PFSK-1 (cell line): Measurements from ENCODE around the gene OR11L1.

Source experiments
- FOXP2 ChIP-seq: optimal IDR thresholded peaks from 2 replicates; pipeline ENCODE3; 2011; ENCODE audit warnings: borderline replicate concordance, control low read depth, inconsistent platforms; ENCODE audit not compliant: insufficient read depth; ENCODE audit errors: extremely low read length, extremely low read depth
- POLR2AphosphoS5 ChIP-seq: IDR thresholded peaks from 2 replicates; pipeline ENCODE4 v1.6.1; 2012; ENCODE audit warnings: low read depth, mild to moderate bottlenecking, control low read depth, low read length, moderate library complexity
- REST ChIP-seq, 2 experiments: IDR thresholded peaks; 2 replicates each; pipeline versions ENCODE4 v1.6.1 to v1.8.0; 2011 to 2012; ENCODE audit warnings: low read depth in 2 of 2, low read length in 2 of 2, control low read depth in 1 of 2, inconsistent platforms in 1 of 2, mild to moderate bottlenecking in 1 of 2, moderate library complexity in 1 of 2; ENCODE audit not compliant: insufficient read depth in 1 of 2
- SIN3A ChIP-seq: IDR thresholded peaks from 2 replicates; pipeline ENCODE4 v1.6.1; 2012; ENCODE audit warnings: mild to moderate bottlenecking, low read length, moderate library complexity, borderline replicate concordance; ENCODE audit not compliant: insufficient read depth
- TAF1 ChIP-seq: IDR thresholded peaks from 2 replicates; pipeline ENCODE4 v1.6.1; 2012; ENCODE audit warnings: low read length, control low read depth, borderline replicate concordance; ENCODE audit not compliant: insufficient read depth

OR11L1 gene

GRCh38 chr1:247822060-247822459 is 19.6 kb downstream of the OR11L1 start:
- TF ChIP-seq POLR2AphosphoS5 = no peak

GRCh38 chr1:247812637-247813036 is 29.1 kb downstream of the OR11L1 start:
- TF ChIP-seq REST (IDR thresholded peaks at IDR 0.05; ENCODE audit: insufficient read depth in 1 of 2, low read depth in 2 of 2, low read length in 2 of 2) (no peak), FOXP2 (no peak), TAF1 (no peak), SIN3A (no peak), POLR2AphosphoS5 (no peak)

GRCh38 chr1:247797518-247797917 is 44.2 kb downstream of the OR11L1 start:
- TF ChIP-seq FOXP2 = no peak
- no peak for TF ChIP-seq POLR2AphosphoS5
- no peak for TF ChIP-seq REST (IDR thresholded peaks at IDR 0.05; ENCODE audit: insufficient read depth in 1 of 2, low read depth in 2 of 2, low read length in 2 of 2)
- no peak for TF ChIP-seq TAF1
- no peak for TF ChIP-seq SIN3A
